GM19468 (cell line): ENCODE measurements around the gene DNAH12.

Experiments used
- ATAC-seq: cut with Tn5 transposase; IDR thresholded peaks from one replicate; pipeline ENCODE4 v1.9.1; 2021; ENCODE audit warnings: mild to moderate bottlenecking, moderate library complexity, moderate number of reproducible peaks; ENCODE audit not compliant: unreplicated experiment; ENCODE audit errors: extremely low read depth

Gene DNAH12

GRCh38 chr3:57544181-57545125 is at the start of gene DNAH12:
Gene DNAH12, minus strand, starts transcription at chr3:57544344. Its CDS starts 1,474 bp downstream, at chr3:57542870.
- no peak for ATAC-seq

DNA sequence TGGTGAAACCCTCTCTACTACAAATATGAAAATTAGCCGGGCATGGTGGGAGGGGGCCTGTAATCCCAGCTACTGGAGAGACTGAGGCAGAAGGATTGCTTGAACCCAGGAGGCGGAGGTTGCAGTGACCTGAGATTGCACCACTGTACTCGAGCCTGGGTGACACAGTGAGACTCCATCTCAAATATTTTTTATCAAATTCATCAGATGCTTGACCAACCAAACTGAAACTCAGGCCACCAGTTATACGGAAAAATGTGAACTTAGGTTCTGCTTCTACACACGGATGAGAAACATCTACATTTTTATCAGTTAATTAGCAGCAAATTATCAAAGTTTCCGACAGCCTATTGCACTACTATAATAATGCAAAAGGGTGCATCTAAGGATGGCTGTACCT is 48.2 kb upstream of the DNAH12 start:
- no peak for ATAC-seq

- no peak for ATAC-seq
These were observed 43.8 kb upstream of the DNAH12 start for GRCh38 chr3:57587905-57588304.

- ATAC-seq = no peak
These were observed 42.6 kb upstream of the DNAH12 start for GRCh38 chr3:57586778-57587177.

DNA sequence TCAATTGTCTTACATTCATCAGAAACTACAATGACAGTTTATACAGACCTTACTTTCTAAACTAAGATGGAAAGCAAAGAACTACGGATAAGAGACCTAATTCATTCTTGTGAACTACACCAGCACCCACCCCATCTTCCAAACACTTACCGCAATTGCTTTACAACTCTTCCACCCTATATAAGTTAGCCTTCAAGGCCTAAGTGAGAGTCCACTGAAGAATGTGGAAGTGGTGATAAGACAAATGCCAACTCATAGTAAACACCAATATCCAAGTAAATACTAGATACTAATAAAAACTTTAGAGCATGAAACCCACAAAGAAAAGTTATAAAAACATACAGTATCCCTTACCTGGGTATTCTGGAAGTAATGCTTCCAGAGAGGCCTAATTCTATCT is 39.4 kb upstream of the DNAH12 start:
- ATAC-seq = no peak

GRCh38 chr3:57582474-57583168 is 38.5 kb upstream of the DNAH12 start:
- no peak for ATAC-seq

GRCh38 chr3:57577801-57578200 is 33.7 kb upstream of the DNAH12 start:
- ATAC-seq = no peak

GRCh38 chr3:57575966-57576626 is 32.0 kb upstream of the DNAH12 start:
- no peak for ATAC-seq

DNA sequence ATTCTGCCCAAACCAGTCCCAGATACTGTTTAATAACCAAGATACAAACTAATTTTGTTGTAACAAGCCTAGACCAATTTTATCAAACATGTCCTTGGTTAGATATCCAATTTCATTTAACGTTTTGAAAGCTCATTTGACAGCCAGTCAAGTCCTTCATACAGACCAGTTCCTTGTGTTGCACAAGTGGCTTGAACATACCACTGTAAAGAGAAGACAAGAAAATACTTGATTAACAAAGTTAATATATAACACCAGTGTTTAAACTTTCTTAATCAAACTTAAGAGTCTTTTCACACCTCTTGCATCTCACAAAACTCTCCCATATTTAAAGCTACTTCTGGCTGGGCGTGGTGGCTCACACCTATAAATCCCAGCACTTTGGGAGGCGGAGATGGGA is 28.0 kb upstream of the DNAH12 start:
- no peak for ATAC-seq

DNA sequence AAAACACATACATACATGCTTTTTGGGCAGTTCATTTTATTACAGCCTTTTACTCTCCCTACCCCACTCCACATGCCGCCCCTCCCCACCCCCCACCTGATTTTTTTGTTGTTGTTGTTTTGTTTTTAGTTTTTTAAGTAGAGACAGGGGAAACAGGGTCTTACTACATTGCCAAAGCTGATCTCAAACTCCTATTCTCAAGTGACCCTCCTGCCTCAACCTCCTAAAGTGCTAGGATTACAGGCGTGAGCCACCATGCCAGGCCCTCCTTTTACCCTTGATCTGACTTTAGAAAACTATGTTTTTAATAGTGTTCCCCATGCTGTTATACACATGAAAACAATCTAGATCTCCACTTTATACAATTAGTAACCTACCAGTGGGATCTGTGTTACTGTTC is 26.7 kb upstream of the DNAH12 start:
- no peak for ATAC-seq

GRCh38 chr3:57569859-57570450 is 25.8 kb upstream of the DNAH12 start:
- no peak for ATAC-seq

DNA sequence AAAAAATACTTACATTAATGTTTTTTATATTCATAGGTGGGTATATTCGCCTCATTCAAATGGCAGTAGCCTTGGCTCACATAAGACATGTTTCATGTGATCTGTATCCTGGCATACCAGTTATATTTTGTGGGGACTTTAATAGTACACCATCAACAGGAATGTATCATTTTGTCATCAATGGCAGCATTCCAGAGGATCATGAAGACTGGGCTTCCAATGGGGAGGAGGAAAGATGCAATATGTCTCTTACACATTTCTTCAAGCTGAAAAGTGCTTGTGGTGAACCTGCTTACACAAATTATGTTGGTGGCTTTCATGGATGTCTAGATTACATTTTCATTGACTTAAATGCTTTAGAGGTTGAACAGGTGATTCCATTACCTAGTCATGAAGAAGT is 15.4 kb upstream of the DNAH12 start:
- no peak for ATAC-seq

DNA sequence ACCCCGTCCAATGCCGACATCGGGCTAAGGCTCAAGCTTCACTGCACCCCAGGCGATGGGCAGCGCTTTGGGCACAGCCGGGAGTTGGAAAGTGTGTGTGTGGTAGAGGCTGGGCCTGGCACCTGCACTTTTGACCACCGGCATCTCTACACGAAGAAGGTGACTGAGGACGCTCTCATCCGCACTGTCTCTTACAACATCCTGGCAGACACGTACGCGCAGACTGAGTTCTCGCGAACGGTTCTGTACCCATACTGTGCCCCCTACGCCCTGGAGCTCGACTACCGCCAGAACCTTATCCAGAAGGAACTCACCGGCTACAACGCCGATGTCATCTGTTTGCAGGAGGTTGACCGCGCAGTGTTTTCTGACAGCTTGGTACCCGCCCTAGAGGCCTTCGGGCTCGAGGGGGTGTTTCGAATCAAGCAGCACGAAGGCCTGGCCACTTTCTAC is 13.0 kb upstream of the DNAH12 start:
- no peak for ATAC-seq

GRCh38 chr3:57556459-57557084 is 12.4 kb upstream of the DNAH12 start:
- ATAC-seq = no peak

GRCh38 chr3:57555738-57556458 is 11.8 kb upstream of the DNAH12 start, which contains the start of gene PDE12:
Gene PDE12, plus strand, starts transcription at chr3:57556274. Its CDS starts 106 bp downstream, at chr3:57556380.
- ATAC-seq = peak; percentile 57

DNA sequence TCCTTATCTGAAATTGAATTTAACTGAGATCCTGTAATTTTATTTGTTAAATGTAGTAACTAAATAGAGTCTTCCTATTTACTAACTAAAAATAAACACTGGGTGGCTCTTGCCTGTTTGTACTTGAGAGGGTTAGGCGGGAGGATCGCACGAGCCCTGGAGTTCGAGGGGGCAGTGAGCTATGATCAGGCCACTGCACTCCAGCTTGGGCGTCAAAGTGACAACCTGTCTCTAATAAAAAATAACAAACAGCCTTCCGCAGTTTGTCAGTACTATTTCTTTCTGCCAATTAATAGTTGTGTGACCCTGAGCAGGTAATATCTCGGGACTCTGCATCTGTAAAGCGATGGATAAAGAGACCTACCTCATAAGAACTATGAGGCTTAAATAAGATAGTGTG is 11.2 kb upstream of the DNAH12 start:
- ATAC-seq = no peak

DNA sequence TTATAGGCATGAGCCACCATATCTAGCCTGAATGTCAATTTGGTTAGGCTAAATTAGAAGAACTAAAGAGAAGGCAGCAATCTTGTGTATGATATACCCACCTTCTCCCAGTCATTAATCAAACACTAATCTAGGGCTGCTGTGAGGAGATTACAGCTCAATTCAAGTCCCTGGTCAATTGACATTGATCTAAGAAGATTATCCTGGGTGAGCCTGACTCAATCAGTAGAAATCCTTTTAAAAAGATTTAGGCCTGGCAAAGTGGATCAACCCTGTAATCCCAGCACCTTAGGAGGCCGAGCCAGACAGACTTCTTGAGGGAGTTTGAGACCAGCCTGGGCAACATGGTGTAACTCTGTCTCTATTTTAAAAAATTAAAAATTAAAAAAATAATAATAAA is 2.5 kb upstream of the DNAH12 start:
- ATAC-seq = no peak

GRCh38 chr3:57545636-57546268 is 1.6 kb upstream of the DNAH12 start:
- no peak for ATAC-seq

DNA sequence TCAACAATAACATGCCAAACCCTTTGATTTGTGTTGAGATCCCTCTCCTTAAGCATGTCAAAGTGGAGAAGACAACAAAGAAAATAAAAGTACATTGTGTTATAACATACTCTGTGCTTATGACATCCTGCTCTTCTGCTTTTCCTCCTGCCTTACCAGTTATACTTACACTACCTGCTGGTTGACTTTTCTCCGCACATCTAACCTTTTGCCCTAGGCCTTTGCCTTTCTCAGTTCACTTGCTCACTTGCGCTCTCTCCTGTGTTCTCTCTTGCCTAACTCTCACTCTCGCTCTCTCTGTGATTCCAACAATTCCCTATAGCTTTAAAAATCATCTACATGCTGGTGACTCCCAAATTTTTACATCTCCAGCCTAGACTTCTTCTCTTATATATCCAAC is 5.7 kb downstream of the DNAH12 start:
- ATAC-seq = no peak
